K562 (cell line): ENCODE results near the gene DPYSL4. TPM values are rescaled to one million over a fixed set of nuclear protein-coding genes. Genes with fewer than 3 reads are reported as not detected.

ENCODE experiments used
- ATAC-seq: fragments of 200-7000 bp; cut with Tn5 transposase; 3 replicates; pipeline ENCODE4 v1.9.1; 2020; ENCODE audit warnings: moderate library complexity
- BruUV-seq: library from RNA; stranded (reverse); fragments of 400-500 nt; replicated peaks from 2 replicates; lab custom pipeline; 2021; lab: Mats Ljungman, UMichigan
- CTCF ChIA-PET: fragments of 300-600 bp; formaldehyde crosslinking; extraction: SDS; loops from one replicate; lab custom pipeline; 2021; ENCODE audit warnings: low intra/inter-chr PET ratio; lab: Yijun Ruan, JAX
- POLR2A ChIA-PET: fragments of 300-600, 350-650 bp; sonication (Branson Sonifier 250); formaldehyde crosslinking; extraction: SDS; loops from one replicate; lab custom pipeline; 2021; ENCODE audit warnings: antibody characterized with exemption, inconsistent platforms; lab: Yijun Ruan, JAX
- DNase-seq, 4 experiments: peaks; one replicate each; pipeline versions ENCODE4 v3.0.0 to v3.0.0-alpha.2; 2011 to 2018; ENCODE audit warnings: low spot score in 3 of 4, mixed read lengths in 3 of 4; ENCODE audit errors: extremely low read depth in 1 of 4
- FAIRE-seq: peaks from 2 replicates; lab custom pipeline; 2011; peaks lifted over from hg19 to GRCh38; lab: Jason Lieb, UNC
- H2AFZ ChIP-seq: 2 replicates; pipeline ENCODE4 v1.6.0; 2011; ENCODE audit warnings: low read depth, low read length, control low read depth, inconsistent platforms
- H3K27ac ChIP-seq: fragments of 200-600 bp; 3 replicates; pipeline ENCODE4 v1.8.0; 2011; ENCODE audit warnings: low read depth, mild to moderate bottlenecking, control low read depth, inconsistent platforms, low read length, moderate library complexity, mixed read lengths; ENCODE audit errors: extremely low read depth
- H3K27me3 ChIP-seq, 2 experiments: fragments of 300-600 bp in 1 of 2; 2 replicates in 1 of 2; 3 replicates in 1 of 2; pipeline versions ENCODE4 v1.6.0 to v1.8.0; 2011; ENCODE audit warnings: inconsistent platforms in 2 of 2, low read length in 2 of 2, mild to moderate bottlenecking in 1 of 2, mixed read lengths in 1 of 2, moderate library complexity in 1 of 2; ENCODE audit not compliant: control insufficient read depth in 2 of 2, insufficient read depth in 2 of 2
- H3K36me3 ChIP-seq: fragments of 300-600 bp; 3 replicates; pipeline ENCODE4 v1.8.0; 2011; ENCODE audit warnings: mild to moderate bottlenecking, low read length, inconsistent platforms; ENCODE audit not compliant: control insufficient read depth, insufficient read depth
- H3K4me1 ChIP-seq, 2 experiments: fragments of 200-600 bp in 1 of 2; replicated peaks in 1 of 2; 2 replicates in 1 of 2; 3 replicates in 1 of 2; pipeline versions ENCODE4 v1.5.1 to v1.8.0; 2011; ENCODE audit warnings: inconsistent platforms in 2 of 2, low read length in 2 of 2, mild to moderate bottlenecking in 1 of 2, mixed read lengths in 1 of 2, moderate library complexity in 1 of 2; ENCODE audit not compliant: control insufficient read depth in 2 of 2, insufficient read depth in 2 of 2
- H3K4me2 ChIP-seq: 2 replicates; pipeline ENCODE4 v1.6.1; 2011; ENCODE audit warnings: low read length, control low read depth, inconsistent platforms, mixed read lengths; ENCODE audit not compliant: insufficient read depth
- H3K4me3 ChIP-seq: fragments of 200-600 bp; sonication (generic), shearing (Covaris generic); 2 replicates; pipeline ENCODE4 v1.5.1; 2016; ENCODE audit warnings: control low read depth, inconsistent platforms
- H3K79me2 ChIP-seq: fragments of 200-600 bp; 3 replicates; pipeline ENCODE4 v1.8.0; 2011; ENCODE audit warnings: low read length, inconsistent platforms; ENCODE audit not compliant: control insufficient read depth, insufficient read depth
- H3K9ac ChIP-seq, 2 experiments: 2 replicates each; pipeline versions ENCODE4 v1.6.0 to v1.6.1; 2011; ENCODE audit warnings: low read depth in 2 of 2, low read length in 2 of 2, control low read depth in 1 of 2, inconsistent platforms in 1 of 2, mild to moderate bottlenecking in 1 of 2, mixed read lengths in 1 of 2; ENCODE audit not compliant: insufficient read depth in 1 of 2
- H3K9me1 ChIP-seq: one replicate; pipeline ENCODE4 v1.6.0; 2011; ENCODE audit warnings: inconsistent platforms, mild to moderate bottlenecking, low read length, moderate library complexity; ENCODE audit not compliant: control insufficient read depth, insufficient read depth
- H3K9me3 ChIP-seq: replicated peaks from 2 replicates; pipeline ENCODE4 v1.5.1; 2011; ENCODE audit warnings: low read depth, low read length, inconsistent platforms; ENCODE audit not compliant: control insufficient read depth, insufficient read depth
- H4K20me1 ChIP-seq: replicated peaks from 2 replicates; pipeline ENCODE4 v1.6.1; 2011; ENCODE audit warnings: low read length, inconsistent platforms, mixed read lengths; ENCODE audit not compliant: control insufficient read depth, insufficient read depth
- BDP1 ChIP-seq: IDR thresholded peaks from 3 replicates; pipeline ENCODE4 v1.6.1; 2011; ENCODE audit not compliant: insufficient read length, insufficient read depth
- FOXJ2 ChIP-seq: fragments of 200-800 bp; sonication (Bioruptor generic); IDR thresholded peaks from 2 replicates; pipeline ENCODE4 v1.6.1; 2016; ENCODE audit warnings: missing genetic modification characterization, missing compliant biosample characterization
- KHSRP ChIP-seq: fragments of 450-650 bp; IDR thresholded peaks from 2 replicates; pipeline ENCODE4 v1.6.1; 2017
- MAZ ChIP-seq, 2 experiments: fragments of 450-650 bp in 1 of 2; sonication (generic) in 1 of 2; formaldehyde crosslinking; IDR thresholded peaks in 1 of 2; conservative IDR thresholded peaks in 1 of 2; 2 replicates each; pipeline versions ENCODE4 v1.4.0 to v1.5.0; 2020; ENCODE audit warnings: mild to moderate bottlenecking in 1 of 2, missing genetic modification reagents in 1 of 2
- NFATC3 ChIP-seq: fragments of 450-650 bp; IDR thresholded peaks from 2 replicates; pipeline ENCODE4 v1.6.1; 2017; ENCODE audit warnings: mild to moderate bottlenecking
- NR4A1 ChIP-seq, 2 experiments: fragments of 250-450 bp in 1 of 2; fragments of 450-650 bp in 1 of 2; sonication (Bioruptor Pico) in 1 of 2; IDR thresholded peaks; 2 replicates each; pipeline versions ENCODE4 v1.4.0 to v1.6.1; 2016 to 2020; ENCODE audit warnings: mild to moderate bottlenecking in 2 of 2, missing compliant biosample characterization in 1 of 2, missing genetic modification characterization in 1 of 2, moderate library complexity in 1 of 2
- PTBP1 ChIP-seq: fragments of 200-400 bp; formaldehyde crosslinking; IDR thresholded peaks from 2 replicates; pipeline ENCODE4 v1.6.1; 2017; ENCODE audit warnings: low read depth, low read length
- RBBP5 ChIP-seq: fragments of 200-600 bp; sonication (generic); IDR thresholded peaks from 2 replicates; pipeline ENCODE4 v1.6.1; 2012; ENCODE audit warnings: borderline replicate concordance, mild to moderate bottlenecking, low read length, control low read depth, inconsistent platforms; ENCODE audit not compliant: insufficient read depth, poor library complexity, severe bottlenecking
- TEAD2 ChIP-seq: fragments of 450-650 bp; IDR thresholded peaks from 2 replicates; pipeline ENCODE4 v1.6.1; 2016; ENCODE audit warnings: missing genetic modification characterization, control low read depth, missing compliant biosample characterization
- ZNF134 ChIP-seq: fragments of 250-450 bp; sonication (Bioruptor Pico); conservative IDR thresholded peaks from 2 replicates; pipeline ENCODE4 v1.4.0; 2020
- ZSCAN29 ChIP-seq: fragments of 450-650 bp; IDR thresholded peaks from 2 replicates; pipeline ENCODE4 v1.6.1; 2017
- WGBS: fragments of 100-300 bp; shearing (Covaris generic); methylation state at CpG from one replicate; pipeline ENCODE4 v1.1.6; 2016; ENCODE audit warnings: low coverage, mixed read lengths; ENCODE audit not compliant: insufficient coverage; ENCODE audit errors: missing lambda C conversion rate; 5-methylcytosine and 5-hydroxymethylcytosine counted together
- in situ Hi-C: fragments of 300-500 bp; cut with MboI; formaldehyde crosslinking; loops from 4 replicates; pipeline ENCODE4 v1.15.0; 2018; ENCODE audit warnings: inconsistent platforms, mixed read lengths
- intact Hi-C: fragments of 100-400 bp; cut with micrococcal nuclease; formaldehyde crosslinking; loops from 2 replicates; pipeline ENCODE4 v1.14.2; 2022
- polyA plus RNA-seq, 8 experiments: library from polyadenylated mRNA; depleted of rRNA in 4 of 8; stranded (reverse) in 5 of 8; unstranded in 3 of 8; fragments of >200 nt; fragmentation: Nextera tagmentation in 2 of 8; fragmentation: Illumina TruSeq in 1 of 8; extraction: Ambion mirVana in 2 of 8; extraction: Trizol in 1 of 8; gene quantifications; 2 replicates each; pipeline versions ENCODE4 v1.2.1 to v1.2.3, GENCODE V29; 2011 to 2014; ENCODE audit warnings: inconsistent platforms in 1 of 8, missing spikeins in 1 of 8
- total RNA-seq, 7 experiments: library from RNA; depleted of rRNA in 6 of 7; stranded (reverse); fragments of >200 nt in 6 of 7; fragmentation: Illumina TruSeq in 2 of 7; extraction: Trizol in 2 of 7; gene quantifications; 2 replicates each; pipeline versions ENCODE4 v1.2.1 to v1.2.3, GENCODE V29; 2011 to 2021; ENCODE audit warnings: low replicate concordance in 1 of 7
- TF ChIP-seq, protein P1 (sequence below): fragments of 150-350 bp; conservative IDR thresholded peaks from 2 replicates; pipeline ENCODE4 v1.6.1; 2014; ENCODE audit warnings: low read length
- TF ChIP-seq, protein P2 (sequence below): fragments of 250-450 bp; sonication (Bioruptor Pico); IDR thresholded peaks from 2 replicates; pipeline ENCODE4 v1.8.0; 2021; ENCODE audit warnings: moderate library complexity, mild to moderate bottlenecking, inconsistent platforms
- TF ChIP-seq, protein P3 (sequence below): sonication (generic); formaldehyde crosslinking; IDR thresholded peaks from 2 replicates; pipeline ENCODE4 v1.8.1; 2023; ENCODE audit warnings: mild to moderate bottlenecking, missing genetic modification reagents
- TF ChIP-seq, protein P4 (sequence below): sonication (generic); formaldehyde crosslinking; IDR thresholded peaks from 2 replicates; pipeline ENCODE4 v1.8.1; 2023; ENCODE audit warnings: mild to moderate bottlenecking, missing genetic modification reagents, moderate library complexity

DPYSL4 gene
- total and polyA plus RNA-seq, 9 of the 15 experiments (the other 6 are each of a cell fraction or from before 2014, with no cell fraction given): 0.03 TPM; not detected in 8

DNA sequence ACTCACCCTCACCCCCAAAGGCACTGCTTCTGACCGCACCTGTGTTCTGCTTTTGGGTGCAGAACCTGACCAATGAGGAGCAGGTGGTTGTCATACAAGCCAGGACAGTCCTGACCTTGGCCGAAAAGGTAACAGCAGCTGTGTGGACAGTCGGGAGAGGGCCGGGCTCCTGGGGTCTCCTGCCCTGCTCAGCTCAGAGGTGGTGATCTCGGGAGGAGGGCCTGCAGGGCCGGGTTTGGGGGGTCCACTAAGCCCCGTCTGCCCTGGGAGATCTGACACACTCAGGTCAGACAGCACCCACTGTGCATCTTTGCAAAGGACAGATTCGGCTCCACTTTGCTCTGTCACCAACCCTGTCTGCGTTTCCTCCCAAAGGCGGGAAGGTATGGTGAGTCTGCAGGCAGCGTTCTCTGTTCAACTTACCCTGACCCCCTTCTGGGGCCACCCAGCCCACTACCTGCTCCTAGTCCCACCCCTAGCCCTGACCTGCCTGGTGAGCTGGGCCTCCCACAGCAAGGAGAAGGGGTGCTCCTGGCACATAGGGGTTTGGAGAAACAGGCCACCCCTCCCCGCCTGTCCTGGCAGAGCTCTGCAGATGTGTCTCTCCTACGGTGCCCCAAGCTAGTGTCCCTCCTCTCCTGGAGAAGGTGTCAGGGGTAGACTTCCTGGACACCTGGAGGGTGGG lies 33.7 kb upstream of the DPYSL4 start:
- intact Hi-C loops (no loop called here), in situ Hi-C loops (no loop called here)
- H3K9ac ChIP-seq: no peak overlapping the region
- ChIA-PET CTCF (no interaction called here), POLR2A (no interaction called here)
- no peak overlapping the region for H3K4me2 ChIP-seq
- no peaks in the 10 kb centered on the region for H3K36me3 ChIP-seq
- H3K4me3 ChIP-seq: no peak overlapping the region
- no TSS peak for BruUV-seq
- no peak overlapping the region for H2AFZ ChIP-seq
- H3K27me3 ChIP-seq: peaks cover 0 to under 1% of the 10 kb centered on the region in 2 experiments; a peak in 1 of 5 replicates
- no peaks in the 10 kb centered on the region for H3K9me3 ChIP-seq
- no peaks in the 10 kb centered on the region for H3K4me1 ChIP-seq
- ATAC-seq (no peak), FAIRE-seq (no peak), DNase-seq (no peak)
- no peaks in the 10 kb centered on the region for H4K20me1 ChIP-seq
- H3K27ac ChIP-seq: no peak overlapping the region
- 3% methylated on average over 8 of the region's 13 CpGs for WGBS
- no peaks in the 10 kb centered on the region for H3K9me1 ChIP-seq
- H3K79me2 ChIP-seq: no peaks in the 10 kb centered on the region
- no peak for TF ChIP-seq TEAD2
- TF ChIP-seq RBBP5: no peak
- no peak for TF ChIP-seq PTBP1
- TF ChIP-seq, protein P1, sequence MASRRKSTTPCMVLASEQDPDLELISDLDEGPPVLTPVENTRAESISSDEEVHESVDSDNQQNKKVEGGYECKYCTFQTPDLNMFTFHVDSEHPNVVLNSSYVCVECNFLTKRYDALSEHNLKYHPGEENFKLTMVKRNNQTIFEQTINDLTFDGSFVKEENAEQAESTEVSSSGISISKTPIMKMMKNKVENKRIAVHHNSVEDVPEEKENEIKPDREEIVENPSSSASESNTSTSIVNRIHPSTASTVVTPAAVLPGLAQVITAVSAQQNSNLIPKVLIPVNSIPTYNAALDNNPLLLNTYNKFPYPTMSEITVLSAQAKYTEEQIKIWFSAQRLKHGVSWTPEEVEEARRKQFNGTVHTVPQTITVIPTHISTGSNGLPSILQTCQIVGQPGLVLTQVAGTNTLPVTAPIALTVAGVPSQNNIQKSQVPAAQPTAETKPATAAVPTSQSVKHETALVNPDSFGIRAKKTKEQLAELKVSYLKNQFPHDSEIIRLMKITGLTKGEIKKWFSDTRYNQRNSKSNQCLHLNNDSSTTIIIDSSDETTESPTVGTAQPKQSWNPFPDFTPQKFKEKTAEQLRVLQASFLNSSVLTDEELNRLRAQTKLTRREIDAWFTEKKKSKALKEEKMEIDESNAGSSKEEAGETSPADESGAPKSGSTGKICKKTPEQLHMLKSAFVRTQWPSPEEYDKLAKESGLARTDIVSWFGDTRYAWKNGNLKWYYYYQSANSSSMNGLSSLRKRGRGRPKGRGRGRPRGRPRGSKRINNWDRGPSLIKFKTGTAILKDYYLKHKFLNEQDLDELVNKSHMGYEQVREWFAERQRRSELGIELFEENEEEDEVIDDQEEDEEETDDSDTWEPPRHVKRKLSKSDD: no peak
- TF ChIP-seq MAZ (CRISPR knock-in tag; conservative IDR thresholded peaks at IDR 0.05 in 1 of 2, IDR thresholded peaks at IDR 0.05 in 1 of 2): no peak
- no peak for TF ChIP-seq FOXJ2
- TF ChIP-seq ZSCAN29: no peak
- TF ChIP-seq, protein P2, sequence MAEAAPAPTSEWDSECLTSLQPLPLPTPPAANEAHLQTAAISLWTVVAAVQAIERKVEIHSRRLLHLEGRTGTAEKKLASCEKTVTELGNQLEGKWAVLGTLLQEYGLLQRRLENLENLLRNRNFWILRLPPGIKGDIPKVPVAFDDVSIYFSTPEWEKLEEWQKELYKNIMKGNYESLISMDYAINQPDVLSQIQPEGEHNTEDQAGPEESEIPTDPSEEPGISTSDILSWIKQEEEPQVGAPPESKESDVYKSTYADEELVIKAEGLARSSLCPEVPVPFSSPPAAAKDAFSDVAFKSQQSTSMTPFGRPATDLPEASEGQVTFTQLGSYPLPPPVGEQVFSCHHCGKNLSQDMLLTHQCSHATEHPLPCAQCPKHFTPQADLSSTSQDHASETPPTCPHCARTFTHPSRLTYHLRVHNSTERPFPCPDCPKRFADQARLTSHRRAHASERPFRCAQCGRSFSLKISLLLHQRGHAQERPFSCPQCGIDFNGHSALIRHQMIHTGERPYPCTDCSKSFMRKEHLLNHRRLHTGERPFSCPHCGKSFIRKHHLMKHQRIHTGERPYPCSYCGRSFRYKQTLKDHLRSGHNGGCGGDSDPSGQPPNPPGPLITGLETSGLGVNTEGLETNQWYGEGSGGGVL (CRISPR knock-in tag): no peak
- no peak for TF ChIP-seq BDP1
- TF ChIP-seq, protein P3, sequence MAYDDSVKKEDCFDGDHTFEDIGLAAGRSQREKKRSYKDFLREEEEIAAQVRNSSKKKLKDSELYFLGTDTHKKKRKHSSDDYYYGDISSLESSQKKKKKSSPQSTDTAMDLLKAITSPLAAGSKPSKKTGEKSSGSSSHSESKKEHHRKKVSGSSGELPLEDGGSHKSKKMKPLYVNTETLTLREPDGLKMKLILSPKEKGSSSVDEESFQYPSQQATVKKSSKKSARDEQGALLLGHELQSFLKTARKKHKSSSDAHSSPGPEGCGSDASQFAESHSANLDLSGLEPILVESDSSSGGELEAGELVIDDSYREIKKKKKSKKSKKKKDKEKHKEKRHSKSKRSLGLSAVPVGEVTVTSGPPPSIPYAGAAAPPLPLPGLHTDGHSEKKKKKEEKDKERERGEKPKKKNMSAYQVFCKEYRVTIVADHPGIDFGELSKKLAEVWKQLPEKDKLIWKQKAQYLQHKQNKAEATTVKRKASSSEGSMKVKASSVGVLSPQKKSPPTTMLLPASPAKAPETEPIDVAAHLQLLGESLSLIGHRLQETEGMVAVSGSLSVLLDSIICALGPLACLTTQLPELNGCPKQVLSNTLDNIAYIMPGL (CRISPR knock-in tag): no peak
- TF ChIP-seq, protein P4, sequence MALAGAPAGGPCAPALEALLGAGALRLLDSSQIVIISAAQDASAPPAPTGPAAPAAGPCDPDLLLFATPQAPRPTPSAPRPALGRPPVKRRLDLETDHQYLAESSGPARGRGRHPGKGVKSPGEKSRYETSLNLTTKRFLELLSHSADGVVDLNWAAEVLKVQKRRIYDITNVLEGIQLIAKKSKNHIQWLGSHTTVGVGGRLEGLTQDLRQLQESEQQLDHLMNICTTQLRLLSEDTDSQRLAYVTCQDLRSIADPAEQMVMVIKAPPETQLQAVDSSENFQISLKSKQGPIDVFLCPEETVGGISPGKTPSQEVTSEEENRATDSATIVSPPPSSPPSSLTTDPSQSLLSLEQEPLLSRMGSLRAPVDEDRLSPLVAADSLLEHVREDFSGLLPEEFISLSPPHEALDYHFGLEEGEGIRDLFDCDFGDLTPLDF (CRISPR knock-in tag): no peak
- TF ChIP-seq ZNF134: no peak
- TF ChIP-seq NR4A1 (CRISPR knock-in tag; IDR thresholded peaks at IDR 0.05): no peak
- no peak for TF ChIP-seq NR4A1 (tag; IDR thresholded peaks at IDR 0.05)
- TF ChIP-seq NFATC3: no peak
- no peak for TF ChIP-seq KHSRP
